GM23338 (cell line): ENCODE results near the gene IQGAP2. TPM values are rescaled to one million over a fixed set of nuclear protein-coding genes. Genes with fewer than 3 reads are reported as not detected.

Experiments used
- ATAC-seq: fragments of 200-7000 bp; cut with Tn5 transposase; 3 replicates; pipeline ENCODE4 v1.9.1; 2020
- DNase-seq: peaks from one replicate; pipeline ENCODE4 v3.0.0-alpha.2; 2015; ENCODE audit warnings: low spot score
- H2AFZ ChIP-seq: fragments of 200-600 bp; sonication (generic); 2 replicates; pipeline ENCODE4 v1.8.0; 2016; ENCODE audit warnings: antibody characterized with exemption, mild to moderate bottlenecking, moderate library complexity
- H3F3A ChIP-seq: fragments of 200-600 bp; sonication (generic); replicated peaks from 2 replicates; pipeline ENCODE4 v1.8.0; 2017; ENCODE audit warnings: antibody characterized with exemption, mixed run types, low read depth
- H3K27ac ChIP-seq: fragments of 200-600 bp; sonication (generic); 2 replicates; pipeline ENCODE4 v1.6.1; 2016; ENCODE audit warnings: low read depth
- H3K27me3 ChIP-seq: fragments of 200-600 bp; sonication (generic); 2 replicates; pipeline ENCODE4 v1.8.0; 2016; ENCODE audit warnings: mild to moderate bottlenecking, mixed run types, moderate library complexity; ENCODE audit not compliant: insufficient read depth
- H3K36me3 ChIP-seq: fragments of 200-600 bp; sonication (generic); 2 replicates; pipeline ENCODE4 v1.8.0; 2016; ENCODE audit warnings: mild to moderate bottlenecking; ENCODE audit not compliant: insufficient read depth
- H3K4me1 ChIP-seq: fragments of 200-600 bp; sonication (generic); 2 replicates; pipeline ENCODE4 v1.8.0; 2016; ENCODE audit warnings: mild to moderate bottlenecking, moderate library complexity; ENCODE audit not compliant: insufficient read depth
- H3K4me2 ChIP-seq: fragments of 200-600 bp; sonication (generic); 2 replicates; pipeline ENCODE4 v1.7.1; 2017; ENCODE audit warnings: mixed run types
- H3K4me3 ChIP-seq: fragments of 200-600 bp; sonication (generic); 2 replicates; pipeline ENCODE4 v1.6.1; 2016; ENCODE audit warnings: mixed run types
- H3K79me2 ChIP-seq: fragments of 200-600 bp; sonication (generic); replicated peaks from 2 replicates; pipeline ENCODE4 v1.8.0; 2017; ENCODE audit warnings: mild to moderate bottlenecking; ENCODE audit not compliant: insufficient read depth
- H3K9me2 ChIP-seq: fragments of 200-600 bp; sonication (generic); 2 replicates; pipeline ENCODE4 v1.8.0; 2017; ENCODE audit not compliant: insufficient read depth
- H4K20me1 ChIP-seq: fragments of 200-600 bp; sonication (generic); replicated peaks from 2 replicates; pipeline ENCODE4 v1.8.0; 2017; ENCODE audit warnings: mild to moderate bottlenecking; ENCODE audit not compliant: insufficient read depth
- H3K27ac Mint-ChIP-seq: 2 replicates; pipeline ENCODE4 v1.8.0; 2020; ENCODE audit warnings: inconsistent platforms, mild to moderate bottlenecking, moderate library complexity, mixed read lengths
- H3K27me3 Mint-ChIP-seq: 3 replicates; pipeline ENCODE4 v1.8.0; 2022; ENCODE audit warnings: low read depth, mild to moderate bottlenecking, moderate library complexity, mixed read lengths, inconsistent platforms; ENCODE audit not compliant: insufficient read depth, poor library complexity
- H3K36me3 Mint-ChIP-seq: 3 replicates; pipeline ENCODE4 v1.8.0; 2021; ENCODE audit warnings: low read depth, mild to moderate bottlenecking, inconsistent platforms, moderate library complexity, mixed read lengths
- H3K4me1 Mint-ChIP-seq: 3 replicates; pipeline ENCODE4 v1.8.0; 2020; ENCODE audit warnings: mild to moderate bottlenecking, inconsistent platforms, mixed read lengths
- H3K4me3 Mint-ChIP-seq: 3 replicates; pipeline ENCODE4 v1.8.0; 2021; ENCODE audit warnings: moderate library complexity, mild to moderate bottlenecking, inconsistent platforms, mixed read lengths
- H3K9me3 Mint-ChIP-seq: 3 replicates; pipeline ENCODE4 v1.8.0; 2020; ENCODE audit warnings: moderate library complexity, mild to moderate bottlenecking, inconsistent platforms, mixed read lengths
- CREB1 ChIP-seq: fragments of 250-450 bp; sonication (Bioruptor Pico); IDR thresholded peaks from 2 replicates; pipeline ENCODE4 v1.5.0; 2020; ENCODE audit warnings: low read depth, mild to moderate bottlenecking, moderate library complexity
- EZH2 ChIP-seq: fragments of 200-600 bp; sonication (generic); IDR thresholded peaks from one replicate; pipeline ENCODE4 v1.8.0; 2017; ENCODE audit warnings: antibody characterized with exemption, mild to moderate bottlenecking, low read depth; ENCODE audit not compliant: unreplicated experiment
- JUNB ChIP-seq: IDR thresholded peaks from one replicate; pipeline ENCODE4 v1.6.1; 2016; ENCODE audit warnings: antibody characterized with exemption; ENCODE audit not compliant: unreplicated experiment
- NANOG ChIP-seq: IDR thresholded peaks from 2 replicates; pipeline ENCODE4 v1.6.1; 2016; ENCODE audit warnings: antibody characterized with exemption, borderline replicate concordance
- POLR2AphosphoS5 ChIP-seq: IDR thresholded peaks from 2 replicates; pipeline ENCODE4 v1.6.1; 2016; ENCODE audit warnings: antibody characterized with exemption, low read depth
- STAT1 ChIP-seq: IDR thresholded peaks from one replicate; pipeline ENCODE4 v1.6.1; 2016; ENCODE audit warnings: antibody characterized with exemption; ENCODE audit not compliant: unreplicated experiment
- ZNF331 ChIP-seq: fragments of 250-450 bp; sonication (Bioruptor Pico); IDR thresholded peaks from 2 replicates; pipeline ENCODE4 v1.5.0; 2020; ENCODE audit warnings: low read depth, mild to moderate bottlenecking, moderate library complexity
- polyA plus RNA-seq: library from polyadenylated mRNA; unstranded; fragments of >200 nt; fragmentation: Nextera tagmentation; extraction: Ambion mirVana; gene quantifications from 2 replicates; pipeline ENCODE4 v1.2.1, GENCODE V29; 2016
- total RNA-seq: library from RNA; depleted of rRNA; stranded (reverse); fragments of >200 nt; shearing (Covaris generic); gene quantifications from 2 replicates; pipeline ENCODE4 v1.2.3, GENCODE V29; 2014
- TF ChIP-seq, protein P1 (sequence below), 2 experiments: fragments of 200-600 bp in 1 of 2; sonication (generic) in 1 of 2; conservative IDR thresholded peaks; 2 replicates each; pipeline versions ENCODE4 v1.5.1 to v1.6.1; 2016 to 2017; ENCODE audit warnings: antibody characterized with exemption in 2 of 2, low read depth in 2 of 2, mild to moderate bottlenecking in 2 of 2, moderate library complexity in 1 of 2
- TF ChIP-seq, protein P2 (sequence below): fragments of 250-450 bp; sonication (Bioruptor Pico); IDR thresholded peaks from 2 replicates; pipeline ENCODE4 v1.5.0; 2020; ENCODE audit warnings: mild to moderate bottlenecking, moderate library complexity

Gene IQGAP2
- total and polyA plus RNA-seq, 2 experiments from 2014 or later = 60.0 to 86.5 TPM

DNA sequence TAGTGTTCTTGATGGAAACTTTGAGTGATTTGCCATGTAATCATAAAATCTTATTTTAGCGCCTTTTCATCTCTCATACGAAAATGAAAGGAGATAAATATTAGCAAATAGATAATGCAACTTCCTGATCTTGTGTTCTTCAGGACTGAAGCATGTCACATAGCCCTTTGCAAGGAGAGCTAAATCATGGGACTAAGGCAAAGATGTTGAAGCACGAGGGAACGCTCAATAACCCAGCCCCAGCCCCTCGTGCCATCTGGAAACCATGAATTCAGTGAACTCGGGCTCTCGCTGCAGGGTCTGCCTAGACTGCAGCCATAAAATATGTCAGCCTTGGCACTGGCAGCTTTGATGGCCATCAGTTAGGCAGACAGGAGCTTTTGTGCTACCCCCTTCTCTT, 161.9 kb downstream of the IQGAP2 start:
- no peaks in the 10 kb centered on the region for H3K9me2 ChIP-seq
- H3K4me1 ChIP-seq = no peaks in the 10 kb centered on the region
- H3K27me3 ChIP-seq = no peaks in the 10 kb centered on the region
- no peak overlapping the region for H3K4me2 ChIP-seq
- Mint-ChIP-seq H3K4me3 (no peak overlapping the region), H3K4me1 (no peaks in the 10 kb centered on the region; the same call in 1 of the 3 replicates), H3K27me3 (peaks cover 2% of the 10 kb centered on the region), H3K27ac (no peak overlapping the region), H3K36me3 (no peaks in the 10 kb centered on the region), H3K9me3 (no peaks in the 10 kb centered on the region)
- H3F3A ChIP-seq = no peaks in the 10 kb centered on the region
- ATAC-seq (no peak), DNase-seq (no peak)
- H3K36me3 ChIP-seq = no peaks in the 10 kb centered on the region
- H3K27ac ChIP-seq = no peak overlapping the region
- no peak overlapping the region for H2AFZ ChIP-seq
- no peaks in the 10 kb centered on the region for H3K79me2 ChIP-seq
- H3K4me3 ChIP-seq = no peak overlapping the region
- TF ChIP-seq EZH2 = no peak
- TF ChIP-seq CREB1 (CRISPR knock-in tag) = no peak
- no peak for TF ChIP-seq JUNB
- no peak for TF ChIP-seq NANOG
- TF ChIP-seq, protein P1, sequence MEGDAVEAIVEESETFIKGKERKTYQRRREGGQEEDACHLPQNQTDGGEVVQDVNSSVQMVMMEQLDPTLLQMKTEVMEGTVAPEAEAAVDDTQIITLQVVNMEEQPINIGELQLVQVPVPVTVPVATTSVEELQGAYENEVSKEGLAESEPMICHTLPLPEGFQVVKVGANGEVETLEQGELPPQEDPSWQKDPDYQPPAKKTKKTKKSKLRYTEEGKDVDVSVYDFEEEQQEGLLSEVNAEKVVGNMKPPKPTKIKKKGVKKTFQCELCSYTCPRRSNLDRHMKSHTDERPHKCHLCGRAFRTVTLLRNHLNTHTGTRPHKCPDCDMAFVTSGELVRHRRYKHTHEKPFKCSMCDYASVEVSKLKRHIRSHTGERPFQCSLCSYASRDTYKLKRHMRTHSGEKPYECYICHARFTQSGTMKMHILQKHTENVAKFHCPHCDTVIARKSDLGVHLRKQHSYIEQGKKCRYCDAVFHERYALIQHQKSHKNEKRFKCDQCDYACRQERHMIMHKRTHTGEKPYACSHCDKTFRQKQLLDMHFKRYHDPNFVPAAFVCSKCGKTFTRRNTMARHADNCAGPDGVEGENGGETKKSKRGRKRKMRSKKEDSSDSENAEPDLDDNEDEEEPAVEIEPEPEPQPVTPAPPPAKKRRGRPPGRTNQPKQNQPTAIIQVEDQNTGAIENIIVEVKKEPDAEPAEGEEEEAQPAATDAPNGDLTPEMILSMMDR (conservative IDR thresholded peaks at IDR 0.05; ENCODE audit: low read depth in 2 of 2) = no peak
- TF ChIP-seq ZNF331 (CRISPR knock-in tag) = no peak
- no peaks in the 10 kb centered on the region for H4K20me1 ChIP-seq

GRCh38 chr5:76570153-76570552, 167.1 kb downstream of the IQGAP2 start:
- H3K4me1 Mint-ChIP-seq = no peaks in the 10 kb centered on the region; the same call in 1 of the 3 replicates
- no peaks in the 10 kb centered on the region for H3K27me3 ChIP-seq
- H3K79me2 ChIP-seq = no peaks in the 10 kb centered on the region
- no peaks in the 10 kb centered on the region for H3K9me3 Mint-ChIP-seq
- H3K4me3 ChIP-seq = no peak overlapping the region
- no peaks in the 10 kb centered on the region for H3K36me3 ChIP-seq
- H3F3A ChIP-seq = no peaks in the 10 kb centered on the region
- H3K4me2 ChIP-seq = no peak overlapping the region
- H4K20me1 ChIP-seq = no peaks in the 10 kb centered on the region
- no peaks in the 10 kb centered on the region for H3K4me1 ChIP-seq
- no peaks in the 10 kb centered on the region for H3K36me3 Mint-ChIP-seq
- ATAC-seq (no peak), DNase-seq (no peak)
- H3K9me2 ChIP-seq = no peaks in the 10 kb centered on the region
- H3K27me3 Mint-ChIP-seq = peaks cover 2% of the 10 kb centered on the region
- no peak overlapping the region for H3K27ac ChIP-seq
- H2AFZ ChIP-seq = no peak overlapping the region
- no peak overlapping the region for H3K27ac Mint-ChIP-seq
- no peak overlapping the region for H3K4me3 Mint-ChIP-seq
- TF ChIP-seq JUNB (no peak), ZNF331 (CRISPR knock-in tag) (no peak), POLR2AphosphoS5 (no peak), STAT1 (no peak)
- TF ChIP-seq, protein P1 (conservative IDR thresholded peaks at IDR 0.05; ENCODE audit: low read depth in 2 of 2) = no peak
- TF ChIP-seq, protein P2, sequence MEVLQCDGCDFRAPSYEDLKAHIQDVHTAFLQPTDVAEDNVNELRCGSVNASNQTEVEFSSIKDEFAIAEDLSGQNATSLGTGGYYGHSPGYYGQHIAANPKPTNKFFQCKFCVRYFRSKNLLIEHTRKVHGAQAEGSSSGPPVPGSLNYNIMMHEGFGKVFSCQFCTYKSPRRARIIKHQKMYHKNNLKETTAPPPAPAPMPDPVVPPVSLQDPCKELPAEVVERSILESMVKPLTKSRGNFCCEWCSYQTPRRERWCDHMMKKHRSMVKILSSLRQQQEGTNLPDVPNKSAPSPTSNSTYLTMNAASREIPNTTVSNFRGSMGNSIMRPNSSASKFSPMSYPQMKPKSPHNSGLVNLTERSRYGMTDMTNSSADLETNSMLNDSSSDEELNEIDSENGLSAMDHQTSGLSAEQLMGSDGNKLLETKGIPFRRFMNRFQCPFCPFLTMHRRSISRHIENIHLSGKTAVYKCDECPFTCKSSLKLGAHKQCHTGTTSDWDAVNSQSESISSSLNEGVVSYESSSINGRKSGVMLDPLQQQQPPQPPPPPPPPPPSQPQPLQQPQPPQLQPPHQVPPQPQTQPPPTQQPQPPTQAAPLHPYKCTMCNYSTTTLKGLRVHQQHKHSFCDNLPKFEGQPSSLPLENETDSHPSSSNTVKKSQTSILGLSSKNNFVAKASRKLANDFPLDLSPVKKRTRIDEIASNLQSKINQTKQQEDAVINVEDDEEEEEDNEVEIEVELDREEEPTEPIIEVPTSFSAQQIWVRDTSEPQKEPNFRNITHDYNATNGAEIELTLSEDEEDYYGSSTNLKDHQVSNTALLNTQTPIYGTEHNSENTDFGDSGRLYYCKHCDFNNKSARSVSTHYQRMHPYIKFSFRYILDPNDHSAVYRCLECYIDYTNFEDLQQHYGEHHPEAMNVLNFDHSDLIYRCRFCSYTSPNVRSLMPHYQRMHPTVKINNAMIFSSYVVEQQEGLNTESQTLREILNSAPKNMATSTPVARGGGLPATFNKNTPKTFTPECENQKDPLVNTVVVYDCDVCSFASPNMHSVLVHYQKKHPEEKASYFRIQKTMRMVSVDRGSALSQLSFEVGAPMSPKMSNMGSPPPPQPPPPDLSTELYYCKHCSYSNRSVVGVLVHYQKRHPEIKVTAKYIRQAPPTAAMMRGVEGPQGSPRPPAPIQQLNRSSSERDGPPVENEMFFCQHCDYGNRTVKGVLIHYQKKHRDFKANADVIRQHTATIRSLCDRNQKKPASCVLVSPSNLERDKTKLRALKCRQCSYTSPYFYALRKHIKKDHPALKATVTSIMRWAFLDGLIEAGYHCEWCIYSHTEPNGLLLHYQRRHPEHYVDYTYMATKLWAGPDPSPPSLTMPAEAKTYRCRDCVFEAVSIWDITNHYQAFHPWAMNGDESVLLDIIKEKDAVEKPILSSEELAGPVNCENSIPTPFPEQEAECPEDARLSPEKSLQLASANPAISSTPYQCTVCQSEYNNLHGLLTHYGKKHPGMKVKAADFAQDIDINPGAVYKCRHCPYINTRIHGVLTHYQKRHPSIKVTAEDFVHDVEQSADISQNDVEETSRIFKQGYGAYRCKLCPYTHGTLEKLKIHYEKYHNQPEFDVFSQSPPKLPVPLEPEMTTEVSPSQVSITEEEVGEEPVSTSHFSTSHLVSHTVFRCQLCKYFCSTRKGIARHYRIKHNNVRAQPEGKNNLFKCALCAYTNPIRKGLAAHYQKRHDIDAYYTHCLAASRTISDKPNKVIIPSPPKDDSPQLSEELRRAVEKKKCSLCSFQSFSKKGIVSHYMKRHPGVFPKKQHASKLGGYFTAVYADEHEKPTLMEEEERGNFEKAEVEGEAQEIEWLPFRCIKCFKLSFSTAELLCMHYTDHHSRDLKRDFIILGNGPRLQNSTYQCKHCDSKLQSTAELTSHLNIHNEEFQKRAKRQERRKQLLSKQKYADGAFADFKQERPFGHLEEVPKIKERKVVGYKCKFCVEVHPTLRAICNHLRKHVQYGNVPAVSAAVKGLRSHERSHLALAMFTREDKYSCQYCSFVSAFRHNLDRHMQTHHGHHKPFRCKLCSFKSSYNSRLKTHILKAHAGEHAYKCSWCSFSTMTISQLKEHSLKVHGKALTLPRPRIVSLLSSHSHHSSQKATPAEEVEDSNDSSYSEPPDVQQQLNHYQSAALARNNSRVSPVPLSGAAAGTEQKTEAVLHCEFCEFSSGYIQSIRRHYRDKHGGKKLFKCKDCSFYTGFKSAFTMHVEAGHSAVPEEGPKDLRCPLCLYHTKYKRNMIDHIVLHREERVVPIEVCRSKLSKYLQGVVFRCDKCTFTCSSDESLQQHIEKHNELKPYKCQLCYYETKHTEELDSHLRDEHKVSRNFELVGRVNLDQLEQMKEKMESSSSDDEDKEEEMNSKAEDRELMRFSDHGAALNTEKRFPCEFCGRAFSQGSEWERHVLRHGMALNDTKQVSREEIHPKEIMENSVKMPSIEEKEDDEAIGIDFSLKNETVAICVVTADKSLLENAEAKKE = no peak
